ENCODE data around the gene COL4A1. TPM values are rescaled to one million over a fixed set of nuclear protein-coding genes. Genes with fewer than 3 reads are reported as not detected.

The COL4A1 gene
- total RNA-seq, 2 experiments from 2014 or later, result 0.08 to 0.16 TPM

DNA sequence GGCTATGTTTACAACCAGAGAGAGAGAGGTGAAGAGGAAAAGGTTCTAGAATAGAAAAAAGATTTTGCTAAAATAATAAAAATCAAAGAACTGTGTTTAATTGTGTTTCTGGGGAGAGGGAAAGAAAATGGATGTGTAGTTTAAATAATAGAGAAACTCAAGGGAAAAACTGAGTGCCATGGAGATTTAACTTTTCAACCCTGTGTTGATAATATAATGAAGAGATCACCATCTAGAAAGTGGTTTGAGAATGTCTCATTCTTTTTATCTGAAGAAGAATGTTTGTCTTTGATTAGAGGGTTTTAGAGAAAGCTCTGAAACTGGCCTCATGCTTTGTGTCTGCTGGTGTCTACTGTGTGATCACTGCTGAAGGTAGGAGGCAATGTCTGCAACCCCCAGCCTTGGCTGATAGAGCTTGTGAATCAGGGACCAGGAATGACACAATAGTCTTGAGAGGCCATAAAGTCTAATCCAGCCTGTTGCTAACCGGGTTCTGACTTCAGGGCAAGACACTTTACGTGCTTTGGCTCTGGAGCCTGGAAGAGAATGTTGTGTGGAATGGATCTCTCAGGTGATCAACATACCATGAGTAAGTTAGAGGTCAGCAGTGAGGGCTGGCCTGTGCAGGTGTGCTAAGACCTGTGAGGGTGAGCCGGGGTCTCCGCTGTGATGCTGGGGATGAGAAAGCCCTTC lies 5.5 kb upstream of the COL4A1 start:
- H3K36me3 Mint-ChIP-seq (ENCODE audit: low read depth), result no peaks in the 10 kb centered on the region
- H3K27ac ChIP-seq (ENCODE audit: low read depth in 1 of 2, low read length in 2 of 2), result no peak overlapping the region

DNA sequence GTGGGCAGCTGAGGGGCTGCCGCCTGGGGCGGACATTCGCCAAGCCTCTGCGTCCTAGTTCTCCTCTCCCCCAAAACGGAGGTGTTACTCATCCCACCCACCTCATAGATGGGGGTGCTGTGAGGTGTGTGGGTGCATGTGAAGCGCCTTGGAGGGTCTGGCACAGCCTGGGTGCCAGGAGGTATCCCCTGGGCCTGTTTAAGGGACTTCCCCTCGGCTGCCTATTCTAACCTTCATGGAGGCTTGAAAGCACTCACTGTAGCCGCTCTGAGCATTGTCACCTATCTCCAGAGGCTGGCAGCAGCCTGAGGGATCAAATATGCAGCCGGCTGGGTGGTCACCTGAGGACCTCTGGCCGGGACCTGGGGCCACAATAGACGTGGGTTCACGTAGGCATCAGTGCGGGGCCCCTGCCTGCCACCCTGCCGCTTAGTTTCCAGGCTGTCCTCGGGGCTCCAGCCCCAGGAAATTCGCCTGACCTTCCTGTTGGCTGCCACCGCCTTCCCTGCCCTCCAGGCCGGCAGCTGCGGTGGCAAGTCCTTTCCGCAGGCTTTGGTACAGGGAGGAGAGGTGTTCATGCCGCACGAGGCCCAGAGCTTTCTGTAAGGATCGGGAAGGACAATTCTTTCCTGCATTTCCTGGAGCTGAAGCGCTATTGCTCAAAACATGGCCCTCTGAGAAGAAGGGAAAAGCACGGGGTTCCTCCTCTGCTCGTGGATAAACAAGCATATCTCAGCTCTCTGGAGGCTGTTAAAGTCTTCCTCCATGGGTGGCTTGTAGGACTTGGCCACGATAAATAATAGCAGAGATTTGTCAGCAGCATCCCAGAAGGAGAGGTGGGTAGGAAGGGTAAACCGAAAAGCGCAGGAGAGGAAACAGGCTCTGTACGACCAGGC lies 4.7 kb upstream of the COL4A1 start:
- intact Hi-C loops (cut with DNase I, micrococcal nuclease), result no loop called here
- no peak overlapping the region for H3K4me3 ChIP-seq (ENCODE audit: low read length)
- no peaks in the 10 kb centered on the region for H3K4me1 ChIP-seq (ENCODE audit: insufficient read depth, low read length)
- POLR2A ChIA-PET, result no interaction called here
- Mint-ChIP-seq H3K27me3 (peaks cover 76% of the 10 kb centered on the region), H3K27ac (no peak overlapping the region), H3K4me3 (no peak overlapping the region), H3K9me3 (no peaks in the 10 kb centered on the region), H3K4me1 (ENCODE audit: low read depth) (no peaks in the 10 kb centered on the region), H3K36me3 (ENCODE audit: low read depth) (no peaks in the 10 kb centered on the region)
- ATAC-seq (ENCODE audit: poor library complexity) (no peak), DNase-seq (no peak)
- H3K27ac ChIP-seq (ENCODE audit: low read depth in 1 of 2, low read length in 2 of 2), result no peak overlapping the region
- H3K36me3 ChIP-seq (ENCODE audit: insufficient read depth, low read length), result no peaks in the 10 kb centered on the region
- peaks cover 0 to 16% of the 10 kb centered on the region in 2 experiments for H3K9me3 ChIP-seq (ENCODE audit: control insufficient read depth in 1 of 2, insufficient read depth in 1 of 2, low read length in 2 of 2)
- TF ChIP-seq, protein P1, sequence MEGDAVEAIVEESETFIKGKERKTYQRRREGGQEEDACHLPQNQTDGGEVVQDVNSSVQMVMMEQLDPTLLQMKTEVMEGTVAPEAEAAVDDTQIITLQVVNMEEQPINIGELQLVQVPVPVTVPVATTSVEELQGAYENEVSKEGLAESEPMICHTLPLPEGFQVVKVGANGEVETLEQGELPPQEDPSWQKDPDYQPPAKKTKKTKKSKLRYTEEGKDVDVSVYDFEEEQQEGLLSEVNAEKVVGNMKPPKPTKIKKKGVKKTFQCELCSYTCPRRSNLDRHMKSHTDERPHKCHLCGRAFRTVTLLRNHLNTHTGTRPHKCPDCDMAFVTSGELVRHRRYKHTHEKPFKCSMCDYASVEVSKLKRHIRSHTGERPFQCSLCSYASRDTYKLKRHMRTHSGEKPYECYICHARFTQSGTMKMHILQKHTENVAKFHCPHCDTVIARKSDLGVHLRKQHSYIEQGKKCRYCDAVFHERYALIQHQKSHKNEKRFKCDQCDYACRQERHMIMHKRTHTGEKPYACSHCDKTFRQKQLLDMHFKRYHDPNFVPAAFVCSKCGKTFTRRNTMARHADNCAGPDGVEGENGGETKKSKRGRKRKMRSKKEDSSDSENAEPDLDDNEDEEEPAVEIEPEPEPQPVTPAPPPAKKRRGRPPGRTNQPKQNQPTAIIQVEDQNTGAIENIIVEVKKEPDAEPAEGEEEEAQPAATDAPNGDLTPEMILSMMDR (IDR thresholded peaks at IDR 0.05), result no peak
- peaks cover 38 to 45% of the 10 kb centered on the region in 2 experiments for H3K27me3 ChIP-seq (ENCODE audit: control insufficient read depth in 1 of 2, insufficient read depth in 2 of 2, low read length in 2 of 2)
- CTCF ChIA-PET, result no interaction called here

More for the DNA sequence above, 5.5 kb upstream of the COL4A1 start:
- Histone ChIP-seq H3K4me3 (ENCODE audit: low read length) (no peak overlapping the region), H3K9me3 (ENCODE audit: control insufficient read depth in 1 of 2, insufficient read depth in 1 of 2, low read length in 2 of 2) (peaks cover 0 to 15% of the 10 kb centered on the region in 2 experiments), H3K27me3 (ENCODE audit: control insufficient read depth in 1 of 2, insufficient read depth in 2 of 2, low read length in 2 of 2) (peaks cover 39 to 42% of the 10 kb centered on the region in 2 experiments), H3K4me1 (ENCODE audit: insufficient read depth, low read length) (no peaks in the 10 kb centered on the region), H3K36me3 (ENCODE audit: insufficient read depth, low read length) (no peaks in the 10 kb centered on the region)
- ATAC-seq (ENCODE audit: poor library complexity) (no peak), DNase-seq (no peak)
- TF ChIP-seq, protein P1 (IDR thresholded peaks at IDR 0.05), result no peak
- no peaks in the 10 kb centered on the region for H3K4me1 Mint-ChIP-seq (ENCODE audit: low read depth)
- H3K4me3 Mint-ChIP-seq, result no peak overlapping the region
- intact Hi-C loops (cut with DNase I, micrococcal nuclease), result no loop called here
- H3K27ac Mint-ChIP-seq, result no peak overlapping the region
- H3K9me3 Mint-ChIP-seq, result no peaks in the 10 kb centered on the region
- H3K27me3 Mint-ChIP-seq, result peaks cover 76% of the 10 kb centered on the region
- ChIA-PET CTCF (no interaction called here), POLR2A (no interaction called here)

DNA sequence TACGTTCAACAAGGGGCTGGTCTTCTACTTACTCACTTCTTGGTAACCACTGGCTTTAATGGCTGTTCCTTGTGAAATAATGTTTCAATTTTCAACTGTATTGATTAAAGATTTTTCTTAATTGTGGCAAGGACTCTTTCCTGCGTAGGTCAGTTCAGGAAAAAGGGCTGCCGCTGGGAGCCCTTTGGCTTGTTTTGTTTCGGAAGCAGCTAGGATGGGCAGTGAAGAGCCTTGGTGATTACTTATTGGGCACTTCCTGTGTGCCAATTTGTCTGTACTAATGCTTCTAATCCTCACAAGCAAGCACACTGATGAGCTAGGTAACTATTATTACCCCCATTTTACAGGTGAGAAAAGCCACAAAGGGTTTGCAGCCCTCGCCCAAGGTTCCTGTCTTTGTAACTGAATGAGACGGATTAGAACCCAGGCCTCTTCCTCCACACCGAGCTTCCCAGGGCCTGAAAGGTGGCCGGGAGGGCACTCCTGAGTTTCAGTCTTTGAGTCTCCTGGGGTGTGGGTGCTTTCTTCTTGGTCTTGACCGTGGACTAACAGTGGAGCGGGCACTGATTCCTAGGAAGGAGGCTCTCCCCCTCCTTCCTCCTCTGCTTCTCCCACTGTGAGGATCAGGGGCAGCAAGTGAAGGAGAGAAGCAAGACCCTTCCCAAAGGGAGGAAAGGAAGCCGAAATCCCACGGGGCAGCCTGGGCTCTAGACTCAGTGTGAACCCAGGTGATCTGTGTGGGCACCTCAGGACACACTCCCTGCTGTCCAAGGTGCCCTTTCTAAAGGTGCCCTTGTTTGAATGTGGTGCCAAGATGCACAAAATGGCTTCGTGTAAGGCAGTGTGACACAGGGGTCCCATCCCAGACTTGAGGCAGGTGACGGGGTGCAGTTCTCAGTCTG lies 3.8 kb upstream of the COL4A1 start:
- Mint-ChIP-seq H3K4me3 (no peak overlapping the region), H3K27ac (no peak overlapping the region), H3K27me3 (peaks cover 72% of the 10 kb centered on the region), H3K9me3 (no peaks in the 10 kb centered on the region), H3K4me1 (ENCODE audit: low read depth) (no peaks in the 10 kb centered on the region), H3K36me3 (ENCODE audit: low read depth) (no peaks in the 10 kb centered on the region)
- Histone ChIP-seq H3K4me3 (ENCODE audit: low read length) (no peak overlapping the region), H3K27ac (ENCODE audit: low read depth in 1 of 2, low read length in 2 of 2) (no peak overlapping the region), H3K36me3 (ENCODE audit: insufficient read depth, low read length) (no peaks in the 10 kb centered on the region), H3K9me3 (ENCODE audit: control insufficient read depth in 1 of 2, insufficient read depth in 1 of 2, low read length in 2 of 2) (peaks cover 0 to 19% of the 10 kb centered on the region in 2 experiments), H3K27me3 (ENCODE audit: control insufficient read depth in 1 of 2, insufficient read depth in 2 of 2, low read length in 2 of 2) (peaks cover 38 to 45% of the 10 kb centered on the region in 2 experiments), H3K4me1 (ENCODE audit: insufficient read depth, low read length) (no peaks in the 10 kb centered on the region)
- no peak for DNase-seq
- intact Hi-C loops (cut with DNase I, micrococcal nuclease), result no loop called here
- CTCF ChIA-PET, result no interaction called here
- POLR2A ChIA-PET, result no interaction called here
- ATAC-seq (ENCODE audit: poor library complexity), result no peak
- TF ChIP-seq, protein P1 (IDR thresholded peaks at IDR 0.05), result no peak

All from CD4-positive, alpha-beta T cell (primary cell).